ENCODE data around the gene CCNI2.
A peak's percentile ranks its signal among the peaks of the same experiment; 100 is the strongest.

DNA sequence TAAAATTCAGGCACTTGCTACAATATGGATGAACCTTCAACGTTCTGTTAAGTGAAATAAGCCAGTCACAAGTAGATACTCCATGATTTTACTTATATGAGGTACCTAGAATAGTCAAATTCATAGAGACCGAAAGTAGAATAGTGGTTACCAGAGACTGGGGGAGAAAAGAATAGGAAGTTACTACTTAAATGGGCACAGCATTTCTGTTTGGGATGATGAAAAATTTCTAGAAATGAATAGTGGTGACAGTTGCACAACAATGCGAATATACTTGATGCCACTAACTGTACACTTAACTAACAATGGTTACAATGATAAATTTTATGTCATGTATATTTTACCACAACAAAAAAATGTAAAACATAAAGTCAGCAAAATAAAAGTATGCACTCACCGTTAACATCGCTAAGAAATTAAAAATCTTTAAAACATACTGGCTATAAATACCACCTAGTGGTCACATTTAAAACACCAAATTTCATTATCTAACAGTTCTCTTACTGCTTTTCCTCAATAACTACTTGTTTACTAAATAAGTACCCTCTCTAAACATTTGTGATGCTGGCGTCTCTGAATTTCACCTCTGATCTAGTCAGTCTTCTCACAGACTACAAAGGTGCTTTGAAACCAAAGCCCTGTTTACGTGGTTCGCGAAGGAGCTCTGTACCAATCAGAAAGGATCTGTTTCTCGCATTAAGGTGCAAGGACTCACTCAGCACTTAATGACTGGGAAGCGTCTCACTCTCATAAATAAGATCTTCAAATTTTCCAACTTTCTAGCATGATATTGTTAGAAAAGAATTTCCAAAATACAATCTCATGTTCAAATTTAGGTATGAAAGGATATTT, 32.5 kb upstream of the CCNI2 start:
- peak in 2 of 3 donors; percentile 34 to 43 for TF ChIP-seq CTCF (IDR thresholded peaks at IDR 0.05)
- TF ChIP-seq POLR2AphosphoS5 (IDR thresholded peaks at IDR 0.05), result no peak
